OCI-LY3 (cell line): ENCODE measurements around the gene OTUD5.

Experiments used
- CTCF ChIP-seq: fragments of 200-600, 300-600 bp; sonication (generic); IDR thresholded peaks from 2 replicates; pipeline ENCODE4 v1.5.1; 2014; ENCODE audit warnings: antibody characterized with exemption, low read length, low read depth
- EZH2phosphoT487 ChIP-seq: fragments of 200-600 bp; shearing (Covaris generic); IDR thresholded peaks from 2 replicates; pipeline ENCODE4 v1.6.1; 2018; ENCODE audit warnings: antibody characterized with exemption, mixed run types, low read depth

GRCh38 chrX:48927736-48928382 lies 29.5 kb downstream of the OTUD5 start:
- TF ChIP-seq CTCF = no peak
- TF ChIP-seq EZH2phosphoT487 = no peak
